Keratinocyte (primary cell): ENCODE results near the gene KIF1B. TPM values are rescaled to one million over a fixed set of nuclear protein-coding genes. Genes with fewer than 3 reads are reported as not detected.

Source experiments
- DNase-seq: peaks from one replicate; pipeline ENCODE4 v3.0.0-alpha.2; 2011; ENCODE audit warnings: low read depth, missing footprints, low spot score
- FAIRE-seq: peaks from 2 replicates; lab custom pipeline; 2011; peaks lifted over from hg19 to GRCh38; lab: Jason Lieb, UNC
- H2AFZ ChIP-seq: 2 replicates; pipeline ENCODE4 v1.6.0; 2012; ENCODE audit warnings: low read length, control low read depth, inconsistent platforms; ENCODE audit not compliant: control insufficient read depth
- H3K27ac ChIP-seq: 2 replicates; pipeline ENCODE4 v1.5.1; 2011; ENCODE audit warnings: low read length; ENCODE audit not compliant: control insufficient read depth, insufficient read depth
- H3K27me3 ChIP-seq: 3 replicates; pipeline ENCODE4 v1.6.0; 2011; ENCODE audit warnings: low read length; ENCODE audit not compliant: control insufficient read depth, insufficient read depth; ENCODE audit errors: extremely low read depth
- H3K36me3 ChIP-seq, 2 experiments: 2 replicates in 1 of 2; 3 replicates in 1 of 2; pipeline ENCODE4 v1.5.1; 2011; ENCODE audit warnings: low read length in 2 of 2, mild to moderate bottlenecking in 1 of 2; ENCODE audit not compliant: control insufficient read depth in 2 of 2, insufficient read depth in 2 of 2; ENCODE audit errors: extremely low read depth in 1 of 2
- H3K4me1 ChIP-seq: 3 replicates; pipeline ENCODE4 v1.5.1; 2011; ENCODE audit warnings: low read length; ENCODE audit not compliant: control insufficient read depth, insufficient read depth; ENCODE audit errors: extremely low read depth
- H3K4me2 ChIP-seq: 3 replicates; pipeline ENCODE4 v1.6.0; 2011; ENCODE audit warnings: low read depth, low read length; ENCODE audit not compliant: control insufficient read depth, insufficient read depth; ENCODE audit errors: extremely low read depth
- H3K4me3 ChIP-seq, 3 experiments: fragments of 200-600 bp in 1 of 3; sonication (generic) in 1 of 3; 2 replicates in 2 of 3; 3 replicates in 1 of 3; pipeline ENCODE4 v1.5.1; 2011 to 2016; ENCODE audit warnings: low read length in 3 of 3, mild to moderate bottlenecking in 3 of 3, control low read depth in 2 of 3, inconsistent platforms in 1 of 3, low read depth in 1 of 3, mixed read lengths in 1 of 3, mixed run types in 1 of 3, moderate library complexity in 1 of 3; ENCODE audit not compliant: control insufficient read depth in 2 of 3, insufficient read depth in 2 of 3; ENCODE audit errors: extremely low read depth in 1 of 3
- H3K79me2 ChIP-seq: 2 replicates; pipeline ENCODE4 v1.6.0; 2012; ENCODE audit warnings: low read length; ENCODE audit not compliant: control insufficient read depth, insufficient read depth
- H3K9ac ChIP-seq: 3 replicates; pipeline ENCODE4 v1.6.0; 2011; ENCODE audit warnings: low read length; ENCODE audit not compliant: control insufficient read depth, insufficient read depth; ENCODE audit errors: extremely low read depth
- H3K9me1 ChIP-seq: 3 replicates; pipeline ENCODE4 v1.6.0; 2011; ENCODE audit warnings: low read length; ENCODE audit not compliant: control insufficient read depth, insufficient read depth; ENCODE audit errors: extremely low read depth
- H3K9me3 ChIP-seq: 2 replicates; pipeline ENCODE4 v1.5.1; 2012; ENCODE audit warnings: low read depth, low read length; ENCODE audit not compliant: control insufficient read depth
- H4K20me1 ChIP-seq: 3 replicates; pipeline ENCODE4 v1.6.0; 2011; ENCODE audit warnings: low read length; ENCODE audit not compliant: control insufficient read depth, insufficient read depth; ENCODE audit errors: extremely low read depth
- EZH2 ChIP-seq: IDR thresholded peaks from one replicate; pipeline ENCODE4 v1.6.1; 2012; ENCODE audit warnings: inconsistent platforms, mild to moderate bottlenecking, low read length, moderate library complexity
- dilution Hi-C: fragments of 300-500 bp; cut with MboI; formaldehyde crosslinking; loops from one replicate; pipeline ENCODE4 v1.7.0; 2020; ENCODE audit warnings: low sequenced_read_pairs; ENCODE audit not compliant: extremely low pct_ligation_motif_present
- polyA plus RNA-seq, 5 experiments: library from polyadenylated mRNA; depleted of rRNA in 3 of 5; stranded (reverse) in 3 of 5; stranded (forward) in 1 of 5; unstranded in 1 of 5; fragments of >200 nt; gene quantifications; 1 replicate in 1 of 5; 2 replicates in 3 of 5; 3 replicates in 1 of 5; pipeline versions ENCODE4 v1.2.1 to v1.2.3, GENCODE V29; 2011 to 2012; ENCODE audit warnings: missing spikeins in 2 of 5, low read depth in 1 of 5, low replicate concordance in 1 of 5
- TF ChIP-seq, protein P1 (sequence below), 3 experiments: IDR thresholded peaks in 1 of 3; conservative IDR thresholded peaks in 1 of 3; optimal IDR thresholded peaks in 1 of 3; 2 replicates in 2 of 3; 3 replicates in 1 of 3; pipeline versions ENCODE3 to v1.5.1; 2011; ENCODE audit warnings: low read length in 3 of 3, mild to moderate bottlenecking in 3 of 3, moderate library complexity in 2 of 3, control low read depth in 1 of 3, inconsistent platforms in 1 of 3; ENCODE audit not compliant: insufficient read depth in 2 of 3; ENCODE audit errors: extremely low read depth in 1 of 3

Gene KIF1B
- polyA plus RNA-seq, 1 donor (not counting 4 experiments of a cell fraction or from before 2014, with no cell fraction given), result 15.1 TPM

DNA sequence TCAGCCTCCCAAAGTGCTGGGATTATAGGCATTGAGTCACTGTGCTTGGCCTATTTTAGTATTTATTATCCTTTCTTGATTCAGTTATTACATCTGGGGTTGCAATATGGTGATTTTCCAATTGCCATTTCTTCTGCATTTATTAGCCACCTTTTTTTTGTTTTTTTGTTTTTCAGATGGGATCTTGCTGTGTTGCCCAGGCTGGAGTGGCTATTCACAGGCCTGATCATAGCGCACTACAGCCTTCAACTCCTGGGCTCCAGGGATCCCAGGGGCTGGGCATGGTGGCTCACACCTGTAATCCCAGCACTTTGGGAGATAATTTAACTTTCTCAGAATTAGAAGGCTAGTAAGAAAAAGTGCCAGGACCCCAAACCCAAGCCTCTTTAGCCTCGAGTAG, 106.4 kb downstream of the KIF1B start:
- dilution Hi-C loops, result no loop called here
- TF ChIP-seq, protein P1, sequence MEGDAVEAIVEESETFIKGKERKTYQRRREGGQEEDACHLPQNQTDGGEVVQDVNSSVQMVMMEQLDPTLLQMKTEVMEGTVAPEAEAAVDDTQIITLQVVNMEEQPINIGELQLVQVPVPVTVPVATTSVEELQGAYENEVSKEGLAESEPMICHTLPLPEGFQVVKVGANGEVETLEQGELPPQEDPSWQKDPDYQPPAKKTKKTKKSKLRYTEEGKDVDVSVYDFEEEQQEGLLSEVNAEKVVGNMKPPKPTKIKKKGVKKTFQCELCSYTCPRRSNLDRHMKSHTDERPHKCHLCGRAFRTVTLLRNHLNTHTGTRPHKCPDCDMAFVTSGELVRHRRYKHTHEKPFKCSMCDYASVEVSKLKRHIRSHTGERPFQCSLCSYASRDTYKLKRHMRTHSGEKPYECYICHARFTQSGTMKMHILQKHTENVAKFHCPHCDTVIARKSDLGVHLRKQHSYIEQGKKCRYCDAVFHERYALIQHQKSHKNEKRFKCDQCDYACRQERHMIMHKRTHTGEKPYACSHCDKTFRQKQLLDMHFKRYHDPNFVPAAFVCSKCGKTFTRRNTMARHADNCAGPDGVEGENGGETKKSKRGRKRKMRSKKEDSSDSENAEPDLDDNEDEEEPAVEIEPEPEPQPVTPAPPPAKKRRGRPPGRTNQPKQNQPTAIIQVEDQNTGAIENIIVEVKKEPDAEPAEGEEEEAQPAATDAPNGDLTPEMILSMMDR (optimal IDR thresholded peaks at IDR 0.05 in 1 of 3, IDR thresholded peaks at IDR 0.05 in 1 of 3, conservative IDR thresholded peaks at IDR 0.05 in 1 of 3; ENCODE audit: extremely low read depth in 1 of 3, insufficient read depth in 2 of 3, low read length in 3 of 3), result no peak
- TF ChIP-seq EZH2, result no peak

DNA sequence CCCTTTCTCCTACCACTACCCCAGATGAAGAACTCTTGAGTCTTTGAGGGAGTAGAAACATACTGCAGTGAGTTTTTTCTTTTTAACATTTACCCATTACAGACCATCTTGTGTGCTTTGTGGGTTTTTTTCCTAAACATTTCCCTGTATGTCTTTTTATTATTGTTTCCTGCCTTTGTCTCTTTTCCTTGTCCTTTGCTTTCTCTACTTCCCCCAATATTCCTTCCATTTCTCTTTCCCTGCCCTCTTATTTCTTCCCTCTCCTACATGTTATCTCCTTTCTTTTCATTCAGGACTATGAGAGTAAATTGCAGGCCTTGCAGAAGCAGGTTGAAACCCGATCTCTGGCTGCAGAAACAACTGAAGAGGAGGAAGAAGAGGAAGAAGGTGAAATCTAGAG, 109.4 kb downstream of the KIF1B start:
- peaks cover 1 to 5% of the 10 kb centered on the region in 2 experiments for H3K36me3 ChIP-seq
- TF ChIP-seq, protein P1 (optimal IDR thresholded peaks at IDR 0.05 in 1 of 3, IDR thresholded peaks at IDR 0.05 in 1 of 3, conservative IDR thresholded peaks at IDR 0.05 in 1 of 3; ENCODE audit: extremely low read depth in 1 of 3, insufficient read depth in 2 of 3, low read length in 3 of 3), result no peak
- TF ChIP-seq EZH2, result no peak
- H3K79me2 ChIP-seq, result no peaks in the 10 kb centered on the region
- H3K9ac ChIP-seq, result no peak overlapping the region
- H4K20me1 ChIP-seq, result no peaks in the 10 kb centered on the region
- no peaks in the 10 kb centered on the region for H3K9me1 ChIP-seq
- no peak overlapping the region for H3K27ac ChIP-seq
- H3K4me1 ChIP-seq, result no peaks in the 10 kb centered on the region
- no peak overlapping the region for H3K4me2 ChIP-seq
- H3K27me3 ChIP-seq, result no peaks in the 10 kb centered on the region
- H3K9me3 ChIP-seq, result no peaks in the 10 kb centered on the region
- dilution Hi-C loops, result no loop called here
- FAIRE-seq (no peak), DNase-seq (no peak)
- no peak overlapping the region for H3K4me3 ChIP-seq
- H2AFZ ChIP-seq, result no peak overlapping the region

More for the DNA sequence above, 106.4 kb downstream of the KIF1B start:
- DNase-seq, result no peak
- Histone ChIP-seq H3K27me3 (no peaks in the 10 kb centered on the region), H2AFZ (no peak overlapping the region), H3K9me3 (no peaks in the 10 kb centered on the region), H3K79me2 (no peaks in the 10 kb centered on the region), H4K20me1 (no peaks in the 10 kb centered on the region), H3K9me1 (no peaks in the 10 kb centered on the region), H3K9ac (no peak overlapping the region), H3K4me1 (no peaks in the 10 kb centered on the region), H3K27ac (no peak overlapping the region), H3K4me2 (no peak overlapping the region), H3K4me3 (no peak overlapping the region), H3K36me3 (peaks cover 0 to 1% of the 10 kb centered on the region in 2 experiments)
- no peak for FAIRE-seq
